CD4-positive, alpha-beta T cell (primary cell): ENCODE measurements around the gene LPCAT1. TPM values are rescaled to one million over a fixed set of nuclear protein-coding genes. Genes with fewer than 3 reads are reported as not detected.

ENCODE experiments used
- ATAC-seq: fragments of 200-7000 bp; cut with Tn5 transposase; one replicate; pipeline ENCODE4 v1.10.0; 2022; ENCODE audit warnings: mild to moderate bottlenecking; ENCODE audit not compliant: poor library complexity
- CTCF ChIA-PET: fragments of 350-600 bp; sonication (Branson Sonifier 250); formaldehyde crosslinking; loops from one replicate; lab custom pipeline; 2021; ENCODE audit warnings: antibody characterized with exemption, inconsistent platforms; lab: Charles Lee
- POLR2A ChIA-PET: fragments of 350-600 bp; sonication (Branson Sonifier 250); formaldehyde crosslinking; loops from one replicate; lab custom pipeline; 2021; ENCODE audit warnings: antibody characterized with exemption, inconsistent platforms; lab: Charles Lee
- DNase-seq, 14 experiments: peaks; one replicate each; pipeline ENCODE4 v3.0.0-alpha.2; 2013 to 2020; ENCODE audit warnings: mixed read lengths in 2 of 14
- H3K27ac ChIP-seq, 2 donors: one replicate each; pipeline versions ENCODE4 v1.5.1 to v1.7.0; 2013; ENCODE audit warnings: low read length in 2 of 2, low read depth in 1 of 2, mild to moderate bottlenecking in 1 of 2
- H3K27me3 ChIP-seq, 2 experiments: 1 replicate in 1 of 2; 2 replicates in 1 of 2; pipeline versions ENCODE4 v1.6.1 to v1.7.0; 2013; ENCODE audit warnings: low read length in 2 of 2, control low read depth in 1 of 2, mild to moderate bottlenecking in 1 of 2, moderate library complexity in 1 of 2; ENCODE audit not compliant: insufficient read depth in 2 of 2, control insufficient read depth in 1 of 2
- H3K36me3 ChIP-seq: one replicate; pipeline ENCODE4 v1.6.1; 2013; ENCODE audit warnings: low read length, control low read depth; ENCODE audit not compliant: insufficient read depth
- H3K4me1 ChIP-seq: one replicate; pipeline ENCODE4 v1.6.1; 2013; ENCODE audit warnings: low read length, control low read depth; ENCODE audit not compliant: insufficient read depth
- H3K4me3 ChIP-seq: one replicate; pipeline ENCODE4 v1.5.1; 2013; ENCODE audit warnings: mild to moderate bottlenecking, low read length, moderate library complexity
- H3K9me3 ChIP-seq, 2 experiments: 1 replicate in 1 of 2; 2 replicates in 1 of 2; pipeline versions ENCODE4 v1.6.1 to v1.7.0; 2013; ENCODE audit warnings: low read length in 2 of 2, mild to moderate bottlenecking in 2 of 2, control low read depth in 1 of 2, moderate library complexity in 1 of 2; ENCODE audit not compliant: control insufficient read depth in 1 of 2, insufficient read depth in 1 of 2
- H3K27ac Mint-ChIP-seq: one replicate; pipeline ENCODE4 v1.8.0; 2020; ENCODE audit warnings: mixed read lengths
- H3K27me3 Mint-ChIP-seq: one replicate; pipeline ENCODE4 v1.8.0; 2021; ENCODE audit warnings: mixed read lengths
- H3K36me3 Mint-ChIP-seq: one replicate; pipeline ENCODE4 v1.8.0; 2021; ENCODE audit warnings: low read depth, mixed read lengths
- H3K4me1 Mint-ChIP-seq: one replicate; pipeline ENCODE4 v1.8.0; 2021; ENCODE audit warnings: low read depth, mixed read lengths
- H3K4me3 Mint-ChIP-seq: one replicate; pipeline ENCODE4 v1.8.0; 2020; ENCODE audit warnings: mild to moderate bottlenecking, mixed read lengths
- H3K9me3 Mint-ChIP-seq: one replicate; pipeline ENCODE4 v1.8.0; 2020; ENCODE audit warnings: mixed read lengths
- intact Hi-C, 2 experiments: fragments of 100-400 bp; cut with DNase I in 1 of 2; cut with micrococcal nuclease in 1 of 2; formaldehyde crosslinking; loops; one replicate each; pipeline versions ENCODE4 v1.15.1 to v1.9.0; 2023 to 2025; cut with DNase I, micrococcal nuclease
- total RNA-seq, 174 experiments: library from RNA in 2 of 174; stranded (reverse) in 2 of 174; gene quantifications; one replicate each; pipeline ENCODE4 v1.2.3 and lab custom pipeline; 2021 to 2026
- TF ChIP-seq, protein P1 (sequence below): fragments of 200-600 bp; IDR thresholded peaks from one replicate; pipeline ENCODE4 v1.8.0; 2022; ENCODE audit warnings: antibody characterized with exemption, mild to moderate bottlenecking

The LPCAT1 gene
- total RNA-seq, 2 experiments from 2014 or later = 20.4 to 21.2 TPM

DNA sequence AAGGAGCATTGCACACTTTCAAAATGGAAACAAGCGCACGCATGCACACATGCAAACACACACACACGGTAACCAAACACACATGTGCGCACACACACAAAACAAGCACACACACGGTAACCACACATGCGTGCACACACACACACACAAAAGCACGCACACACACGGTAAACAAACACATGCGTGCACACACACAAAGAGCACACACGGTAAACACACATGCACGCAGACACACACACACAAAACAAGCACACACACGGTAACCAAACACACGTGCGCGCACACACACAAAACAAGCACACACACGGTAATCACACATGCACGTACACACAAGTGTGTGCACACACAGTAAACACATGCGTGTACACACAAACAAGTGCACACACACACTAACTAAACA lies 59.2 kb downstream of the LPCAT1 start:
- Histone ChIP-seq H3K4me3 (no peak overlapping the region), H3K36me3 (peaks cover 30% of the 10 kb centered on the region), H3K4me1 (no peaks in the 10 kb centered on the region), H3K9me3 (peaks cover 0 to 15% of the 10 kb centered on the region in 2 experiments), H3K27ac (no peak overlapping the region), H3K27me3 (no peaks in the 10 kb centered on the region)
- no peaks in the 10 kb centered on the region for H3K4me1 Mint-ChIP-seq
- intact Hi-C loops = no loop called here
- no peak overlapping the region for H3K4me3 Mint-ChIP-seq
- H3K9me3 Mint-ChIP-seq = no peaks in the 10 kb centered on the region
- no peaks in the 10 kb centered on the region for H3K27me3 Mint-ChIP-seq
- CTCF ChIA-PET = no interaction called here
- TF ChIP-seq, protein P1, sequence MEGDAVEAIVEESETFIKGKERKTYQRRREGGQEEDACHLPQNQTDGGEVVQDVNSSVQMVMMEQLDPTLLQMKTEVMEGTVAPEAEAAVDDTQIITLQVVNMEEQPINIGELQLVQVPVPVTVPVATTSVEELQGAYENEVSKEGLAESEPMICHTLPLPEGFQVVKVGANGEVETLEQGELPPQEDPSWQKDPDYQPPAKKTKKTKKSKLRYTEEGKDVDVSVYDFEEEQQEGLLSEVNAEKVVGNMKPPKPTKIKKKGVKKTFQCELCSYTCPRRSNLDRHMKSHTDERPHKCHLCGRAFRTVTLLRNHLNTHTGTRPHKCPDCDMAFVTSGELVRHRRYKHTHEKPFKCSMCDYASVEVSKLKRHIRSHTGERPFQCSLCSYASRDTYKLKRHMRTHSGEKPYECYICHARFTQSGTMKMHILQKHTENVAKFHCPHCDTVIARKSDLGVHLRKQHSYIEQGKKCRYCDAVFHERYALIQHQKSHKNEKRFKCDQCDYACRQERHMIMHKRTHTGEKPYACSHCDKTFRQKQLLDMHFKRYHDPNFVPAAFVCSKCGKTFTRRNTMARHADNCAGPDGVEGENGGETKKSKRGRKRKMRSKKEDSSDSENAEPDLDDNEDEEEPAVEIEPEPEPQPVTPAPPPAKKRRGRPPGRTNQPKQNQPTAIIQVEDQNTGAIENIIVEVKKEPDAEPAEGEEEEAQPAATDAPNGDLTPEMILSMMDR = no peak
- ATAC-seq (no peak), DNase-seq (no peak)
- peaks cover 38% of the 10 kb centered on the region for H3K36me3 Mint-ChIP-seq
- no peak overlapping the region for H3K27ac Mint-ChIP-seq
- POLR2A ChIA-PET = no interaction called here

DNA sequence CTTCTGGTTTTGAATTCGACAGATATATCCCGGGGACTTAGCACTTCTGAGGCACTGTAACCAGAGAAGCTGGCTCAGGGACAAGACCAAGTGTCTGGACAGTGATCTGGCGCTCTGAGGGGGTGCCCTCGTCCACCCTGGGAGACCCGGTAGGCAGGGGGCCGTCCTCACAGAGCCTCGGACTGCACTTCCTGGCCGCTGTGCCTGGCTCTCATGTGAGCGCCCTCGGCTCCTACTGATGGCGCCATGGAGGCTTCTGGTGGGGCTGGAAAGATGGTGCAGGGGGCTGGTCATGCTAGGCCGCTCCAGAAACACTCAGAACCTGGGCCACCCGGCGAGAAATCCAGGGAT lies 59.7 kb downstream of the LPCAT1 start:
- peaks cover 38% of the 10 kb centered on the region for H3K36me3 Mint-ChIP-seq
- CTCF ChIA-PET = no interaction called here

DNA sequence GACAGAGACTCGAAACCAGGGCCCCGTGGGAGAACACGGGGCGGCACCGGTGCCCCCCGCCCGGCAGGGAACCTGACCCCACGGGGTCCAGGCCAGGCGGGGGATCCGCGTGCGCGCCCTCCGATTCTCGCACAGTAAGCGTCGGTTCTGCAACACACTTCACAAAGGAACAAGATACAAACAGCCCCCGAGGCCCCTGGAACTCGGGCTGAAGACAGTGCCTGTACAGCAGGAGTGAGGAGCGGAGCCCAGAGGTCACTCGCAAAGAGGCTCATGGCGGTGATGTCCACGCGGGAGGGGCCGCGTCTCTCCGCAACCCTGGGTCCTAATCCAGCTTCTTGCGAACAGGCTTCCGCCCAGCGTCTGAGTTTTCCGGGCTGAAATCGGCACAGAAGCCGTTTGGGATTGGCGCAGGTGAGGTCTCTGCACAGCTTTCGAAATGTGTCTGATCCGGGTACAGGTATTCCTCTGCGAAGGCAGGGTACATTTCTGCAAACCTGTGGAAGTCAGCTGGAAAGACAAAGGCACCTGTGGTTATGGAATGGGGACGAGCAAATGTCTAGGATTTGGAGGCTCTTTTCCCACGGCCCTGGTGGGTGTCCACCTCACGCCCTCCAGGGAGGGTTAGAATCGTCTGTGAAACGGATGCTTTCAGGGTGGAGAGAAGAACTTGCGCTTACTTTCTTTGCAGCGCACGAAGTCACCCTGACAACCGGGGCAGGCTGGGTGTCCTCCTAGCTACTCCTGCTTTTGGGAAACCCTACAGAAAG lies 60.2 kb downstream of the LPCAT1 start:
- Histone ChIP-seq H3K27me3 (no peaks in the 10 kb centered on the region), H3K4me1 (no peaks in the 10 kb centered on the region), H3K9me3 (peaks cover 0 to 15% of the 10 kb centered on the region in 2 experiments), H3K36me3 (peaks cover 30% of the 10 kb centered on the region), H3K4me3 (no peak overlapping the region), H3K27ac (no peak overlapping the region)
- peaks cover 39% of the 10 kb centered on the region for H3K36me3 Mint-ChIP-seq
- peak in 1 of 14 experiments; percentile 12 for DNase-seq
- H3K27ac Mint-ChIP-seq = no peak overlapping the region
- no peak for ATAC-seq
- H3K27me3 Mint-ChIP-seq = no peaks in the 10 kb centered on the region
- TF ChIP-seq, protein P1 = no peak
- intact Hi-C loops = no loop called here
- ChIA-PET POLR2A (no interaction called here), CTCF (no interaction called here)
- no peaks in the 10 kb centered on the region for H3K4me1 Mint-ChIP-seq
- no peak overlapping the region for H3K4me3 Mint-ChIP-seq
- no peaks in the 10 kb centered on the region for H3K9me3 Mint-ChIP-seq

More for the DNA sequence above, 59.7 kb downstream of the LPCAT1 start:
- peaks cover 30% of the 10 kb centered on the region for H3K36me3 ChIP-seq
- H3K4me3 ChIP-seq = no peak overlapping the region
- Mint-ChIP-seq H3K27me3 (no peaks in the 10 kb centered on the region), H3K9me3 (no peaks in the 10 kb centered on the region), H3K4me1 (no peaks in the 10 kb centered on the region), H3K4me3 (no peak overlapping the region), H3K27ac (no peak overlapping the region)
- TF ChIP-seq, protein P1 = no peak
- H3K27ac ChIP-seq = no peak overlapping the region
- DNase-seq (no peak), ATAC-seq (no peak)
- intact Hi-C loops = no loop called here
- H3K27me3 ChIP-seq = no peaks in the 10 kb centered on the region
- POLR2A ChIA-PET = no interaction called here
- peaks cover 0 to 15% of the 10 kb centered on the region in 2 experiments for H3K9me3 ChIP-seq
- H3K4me1 ChIP-seq = no peaks in the 10 kb centered on the region
